Stimulated activated naive CD4-positive, alpha-beta T cell (primary cell): ENCODE data around the gene LCN1.

Experiments
- DNase-seq, 6 experiments: peaks; one replicate each; lab custom pipeline; 2025; lab: John Stamatoyannopoulos, UW

LCN1 gene

GRCh38 chr9:135568026-135568425, 46.8 kb downstream of the LCN1 start:
- no peak for DNase-seq

- DNase-seq: no peak
Observed at GRCh38 chr9:135570456-135570855, 49.2 kb downstream of the LCN1 start.

DNA sequence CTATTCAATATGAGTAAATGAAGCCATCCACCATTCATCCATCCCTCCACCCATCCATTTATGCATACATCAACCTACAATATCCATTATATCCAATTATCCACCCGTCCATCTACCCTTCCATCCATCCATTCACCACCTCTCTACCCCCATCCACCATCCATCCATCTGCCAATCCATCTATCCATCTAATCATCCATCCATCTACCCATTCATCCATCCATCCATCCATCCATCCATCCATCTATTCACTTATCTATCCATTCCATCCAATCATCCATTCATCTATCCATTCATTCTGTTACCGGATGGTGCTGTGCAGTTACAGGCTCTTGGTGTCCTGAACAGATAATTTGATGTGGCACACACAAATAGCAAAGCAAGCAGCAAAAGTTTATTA, 51.0 kb downstream of the LCN1 start:
- no peak for DNase-seq

DNA sequence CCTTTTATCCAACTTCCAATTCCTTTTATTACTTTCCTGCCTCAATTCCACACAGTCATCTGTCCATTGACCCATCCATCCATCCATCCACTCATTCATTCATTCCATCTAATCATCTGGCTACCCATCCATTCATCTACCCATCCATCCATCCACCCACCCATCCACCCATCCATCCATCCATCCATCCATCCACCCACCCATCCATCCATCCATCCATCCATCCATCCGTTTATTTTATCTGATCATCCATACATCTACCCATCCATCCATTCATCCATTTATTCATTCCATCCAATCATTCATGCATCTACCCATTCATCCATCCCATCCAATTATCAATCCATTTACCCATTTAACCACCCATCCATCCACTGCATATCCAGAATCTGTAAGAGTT, 51.9 kb downstream of the LCN1 start:
- DNase-seq: no peak

- DNase-seq: no peak
Observed at GRCh38 chr9:135574331-135574730, 53.1 kb downstream of the LCN1 start.

DNA sequence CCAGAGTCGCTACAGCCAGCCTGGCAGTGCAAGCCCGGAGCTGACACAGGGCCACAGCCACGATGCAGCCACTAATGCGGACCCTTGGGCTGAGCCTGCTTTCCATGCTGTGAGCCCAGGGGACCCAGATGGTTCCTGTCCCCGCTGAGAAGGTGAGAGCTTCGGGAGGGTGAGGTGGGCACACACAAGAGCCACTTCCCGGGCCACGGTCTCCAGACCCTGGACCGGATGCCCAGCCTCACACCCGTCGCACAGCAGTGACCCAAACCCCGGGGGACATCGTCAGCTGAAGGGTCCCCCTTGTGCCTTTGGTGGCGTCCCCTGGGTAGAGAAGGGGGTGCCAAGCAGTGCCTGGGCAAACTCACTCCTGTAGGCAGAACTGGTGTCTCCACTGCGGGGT, 53.7 kb downstream of the LCN1 start:
- DNase-seq: no peak
